ENCODE results near the gene TEAD1. TPM values are rescaled to one million over a fixed set of nuclear protein-coding genes. Genes with fewer than 3 reads are reported as not detected.

TEAD1 gene
- total and polyA plus RNA-seq, 5 donors from 2014 or later, result 0.30 TPM; not detected in 4

DNA sequence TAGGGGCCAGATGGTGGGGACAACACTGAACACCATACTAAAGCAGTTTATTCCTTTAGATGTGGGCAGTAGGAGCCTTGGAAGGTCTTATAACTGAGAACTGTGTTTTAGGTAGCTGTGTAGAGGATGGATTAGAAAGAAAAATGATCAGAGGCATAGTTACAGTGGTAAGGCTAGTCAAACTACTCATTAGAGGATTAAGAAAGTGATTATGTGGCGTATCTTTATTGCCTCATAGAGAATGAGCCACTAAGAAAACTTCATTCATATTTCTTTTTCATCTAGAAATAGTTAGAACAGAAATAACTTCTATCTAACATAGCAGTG lies 179.1 kb downstream of the TEAD1 start:
- no peaks in the 10 kb centered on the region for H3K9me3 ChIP-seq (ENCODE audit: control insufficient read depth in 2 of 2, low read length in 2 of 2)
- no peaks in the 10 kb centered on the region for H3K4me1 Mint-ChIP-seq

GRCh38 chr11:12853652-12854296 lies 179.6 kb downstream of the TEAD1 start:
- H3K36me3 ChIP-seq (ENCODE audit: control insufficient read depth, insufficient read depth, low read length), result no peaks in the 10 kb centered on the region
- Mint-ChIP-seq H3K9me3 (no peaks in the 10 kb centered on the region), H3K36me3 (no peaks in the 10 kb centered on the region), H3K4me3 (no peak overlapping the region), H3K4me1 (no peaks in the 10 kb centered on the region), H3K27ac (no peak overlapping the region), H3K27me3 (peaks cover 28% of the 10 kb centered on the region)
- no peak for ATAC-seq (ENCODE audit: low read depth in 2 of 2)
- no peak overlapping the region for H3K4me3 ChIP-seq (ENCODE audit: low read depth, low read length)
- peaks cover 4% of the 10 kb centered on the region for H3K27me3 ChIP-seq (ENCODE audit: control insufficient read depth, insufficient read depth, low read length)
- no peak for DNase-seq
- no peak overlapping the region for H3K27ac ChIP-seq (ENCODE audit: insufficient read depth, low read length, poor library complexity, severe bottlenecking)
- H3K4me1 ChIP-seq (ENCODE audit: control insufficient read depth, insufficient read depth, low read length, poor library complexity, severe bottlenecking), result no peaks in the 10 kb centered on the region
- no peaks in the 10 kb centered on the region for H3K9me3 ChIP-seq (ENCODE audit: control insufficient read depth in 2 of 2, low read length in 2 of 2)

More for the DNA sequence above, 179.1 kb downstream of the TEAD1 start:
- Histone ChIP-seq H3K27ac (ENCODE audit: insufficient read depth, low read length, poor library complexity, severe bottlenecking) (no peak overlapping the region), H3K27me3 (ENCODE audit: control insufficient read depth, insufficient read depth, low read length) (peaks cover 2% of the 10 kb centered on the region), H3K36me3 (ENCODE audit: control insufficient read depth, insufficient read depth, low read length) (no peaks in the 10 kb centered on the region), H3K4me3 (ENCODE audit: low read depth, low read length) (no peak overlapping the region), H3K4me1 (ENCODE audit: control insufficient read depth, insufficient read depth, low read length, poor library complexity, severe bottlenecking) (no peaks in the 10 kb centered on the region)
- Mint-ChIP-seq H3K27me3 (peaks cover 28% of the 10 kb centered on the region), H3K27ac (no peak overlapping the region), H3K4me3 (no peak overlapping the region), H3K36me3 (no peaks in the 10 kb centered on the region), H3K9me3 (no peaks in the 10 kb centered on the region)
- no peak for DNase-seq
- no peak for ATAC-seq (ENCODE audit: low read depth in 2 of 2)

DNA sequence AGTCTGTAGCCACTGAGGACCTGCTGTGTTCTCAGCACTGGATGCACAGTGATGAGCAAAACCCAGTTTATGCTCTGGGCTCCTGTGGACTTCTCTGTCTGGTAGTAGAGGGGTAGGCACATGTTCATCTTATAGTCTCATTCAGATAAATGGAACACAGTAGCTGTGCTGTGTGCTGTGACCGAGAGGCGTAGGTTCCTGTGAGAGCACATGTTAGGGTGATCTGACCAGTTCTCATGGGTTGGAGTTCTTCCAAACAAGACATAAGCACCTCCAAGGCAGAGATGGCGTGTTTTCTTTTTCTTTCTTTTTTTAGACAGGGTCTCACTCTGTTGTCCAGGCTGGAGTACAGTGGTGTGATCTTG lies 180.1 kb downstream of the TEAD1 start:
- Mint-ChIP-seq H3K36me3 (no peaks in the 10 kb centered on the region), H3K27ac (no peak overlapping the region), H3K4me3 (no peak overlapping the region), H3K4me1 (no peaks in the 10 kb centered on the region), H3K9me3 (no peaks in the 10 kb centered on the region), H3K27me3 (peaks cover 26% of the 10 kb centered on the region)
- H3K4me1 ChIP-seq (ENCODE audit: control insufficient read depth, insufficient read depth, low read length, poor library complexity, severe bottlenecking), result no peaks in the 10 kb centered on the region
- DNase-seq (no peak), ATAC-seq (ENCODE audit: low read depth in 2 of 2) (no peak)
- H3K9me3 ChIP-seq (ENCODE audit: control insufficient read depth in 2 of 2, low read length in 2 of 2), result no peaks in the 10 kb centered on the region
- H3K4me3 ChIP-seq (ENCODE audit: low read depth, low read length), result no peak overlapping the region
- no peaks in the 10 kb centered on the region for H3K36me3 ChIP-seq (ENCODE audit: control insufficient read depth, insufficient read depth, low read length)
- H3K27me3 ChIP-seq (ENCODE audit: control insufficient read depth, insufficient read depth, low read length), result peaks cover 5% of the 10 kb centered on the region
- H3K27ac ChIP-seq (ENCODE audit: insufficient read depth, low read length, poor library complexity, severe bottlenecking), result no peak overlapping the region

DNA sequence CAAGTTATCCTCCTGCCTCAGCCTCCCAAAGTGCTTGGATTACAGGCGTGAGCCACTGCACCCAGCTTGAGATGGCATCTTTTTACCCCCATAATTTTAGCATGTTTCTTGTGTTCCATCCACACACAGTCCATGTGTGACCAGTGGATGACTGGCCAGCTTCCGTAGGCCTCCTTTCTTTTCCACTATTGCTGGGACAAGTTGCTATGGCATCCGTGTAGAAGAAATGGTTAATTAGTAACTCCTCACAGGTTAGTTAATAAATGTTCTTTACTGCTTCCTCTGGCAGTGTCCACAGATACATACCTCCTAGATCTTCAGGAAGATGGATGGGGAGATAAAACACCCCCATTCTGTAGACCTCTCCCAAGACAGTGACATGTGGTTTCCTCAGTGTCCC lies 180.6 kb downstream of the TEAD1 start:
- ATAC-seq (ENCODE audit: low read depth in 2 of 2) (no peak), DNase-seq (no peak)
- Mint-ChIP-seq H3K4me3 (no peak overlapping the region), H3K27ac (no peak overlapping the region), H3K4me1 (no peaks in the 10 kb centered on the region), H3K9me3 (no peaks in the 10 kb centered on the region), H3K36me3 (no peaks in the 10 kb centered on the region), H3K27me3 (peaks cover 22% of the 10 kb centered on the region)
- H3K4me3 ChIP-seq (ENCODE audit: low read depth, low read length), result no peak overlapping the region
- peaks cover 3% of the 10 kb centered on the region for H3K27me3 ChIP-seq (ENCODE audit: control insufficient read depth, insufficient read depth, low read length)
- H3K36me3 ChIP-seq (ENCODE audit: control insufficient read depth, insufficient read depth, low read length), result no peaks in the 10 kb centered on the region
- no peak overlapping the region for H3K27ac ChIP-seq (ENCODE audit: insufficient read depth, low read length, poor library complexity, severe bottlenecking)
- no peaks in the 10 kb centered on the region for H3K4me1 ChIP-seq (ENCODE audit: control insufficient read depth, insufficient read depth, low read length, poor library complexity, severe bottlenecking)
- H3K9me3 ChIP-seq (ENCODE audit: control insufficient read depth in 2 of 2, low read length in 2 of 2), result no peaks in the 10 kb centered on the region

DNA sequence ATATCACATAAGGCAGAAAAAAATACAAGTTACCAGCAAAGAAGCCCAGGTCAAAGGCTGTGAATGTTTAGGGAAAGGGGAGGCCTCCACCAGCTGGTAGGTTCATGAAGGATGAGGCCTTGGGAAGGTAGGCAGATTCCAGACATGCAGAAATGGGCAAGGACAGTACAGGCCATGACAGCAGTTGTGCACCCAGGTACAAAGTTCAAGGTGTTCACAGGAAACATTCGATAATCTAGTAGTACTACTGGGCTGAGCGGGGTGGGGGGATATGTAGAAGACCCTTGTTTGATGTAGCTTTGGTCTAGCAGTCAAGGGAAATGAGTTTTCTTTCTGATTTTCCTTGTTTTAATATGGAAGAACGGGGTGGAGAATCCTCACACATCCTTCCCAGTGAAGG lies 182.1 kb downstream of the TEAD1 start:
- H3K27me3 Mint-ChIP-seq, result peaks cover 33% of the 10 kb centered on the region
- no peak overlapping the region for H3K27ac ChIP-seq (ENCODE audit: insufficient read depth, low read length, poor library complexity, severe bottlenecking)
- peaks cover 3% of the 10 kb centered on the region for H3K27me3 ChIP-seq (ENCODE audit: control insufficient read depth, insufficient read depth, low read length)
- H3K4me3 Mint-ChIP-seq, result no peak overlapping the region
- no peaks in the 10 kb centered on the region for H3K4me1 ChIP-seq (ENCODE audit: control insufficient read depth, insufficient read depth, low read length, poor library complexity, severe bottlenecking)
- H3K36me3 ChIP-seq (ENCODE audit: control insufficient read depth, insufficient read depth, low read length), result no peaks in the 10 kb centered on the region
- H3K4me3 ChIP-seq (ENCODE audit: low read depth, low read length), result no peak overlapping the region
- no peaks in the 10 kb centered on the region for H3K36me3 Mint-ChIP-seq
- no peaks in the 10 kb centered on the region for H3K4me1 Mint-ChIP-seq
- DNase-seq (no peak), ATAC-seq (ENCODE audit: low read depth in 2 of 2) (no peak)
- no peaks in the 10 kb centered on the region for H3K9me3 ChIP-seq (ENCODE audit: control insufficient read depth in 2 of 2, low read length in 2 of 2)
- no peaks in the 10 kb centered on the region for H3K9me3 Mint-ChIP-seq
- no peak overlapping the region for H3K27ac Mint-ChIP-seq

DNA sequence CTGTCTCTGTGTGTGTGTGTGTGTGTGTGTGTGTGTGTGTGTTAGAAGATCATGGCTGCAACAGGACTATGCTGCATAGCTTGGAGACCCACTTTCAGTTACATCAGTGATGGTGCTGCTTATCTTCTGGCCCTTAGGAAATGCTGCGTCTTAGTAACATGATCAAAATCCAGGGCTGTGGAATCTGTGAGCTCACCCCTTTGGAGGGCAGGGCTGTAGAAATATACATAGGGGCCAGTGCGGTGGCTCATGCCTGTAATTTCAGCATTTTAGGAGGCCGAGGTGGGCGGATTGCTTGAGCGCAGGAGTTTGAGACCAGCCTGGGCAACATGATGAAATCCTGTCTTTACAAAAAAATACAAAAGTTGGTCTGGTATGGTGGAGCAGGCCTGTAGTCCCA lies 183.4 kb downstream of the TEAD1 start:
- no peaks in the 10 kb centered on the region for H3K9me3 ChIP-seq (ENCODE audit: control insufficient read depth in 2 of 2, low read length in 2 of 2)
- Mint-ChIP-seq H3K36me3 (no peaks in the 10 kb centered on the region), H3K4me3 (no peak overlapping the region), H3K27me3 (peaks cover 31% of the 10 kb centered on the region), H3K9me3 (no peaks in the 10 kb centered on the region), H3K4me1 (no peaks in the 10 kb centered on the region), H3K27ac (no peak overlapping the region)
- DNase-seq (no peak), ATAC-seq (ENCODE audit: low read depth in 2 of 2) (no peak)
- no peaks in the 10 kb centered on the region for H3K36me3 ChIP-seq (ENCODE audit: control insufficient read depth, insufficient read depth, low read length)
- no peak overlapping the region for H3K4me3 ChIP-seq (ENCODE audit: low read depth, low read length)
- H3K4me1 ChIP-seq (ENCODE audit: control insufficient read depth, insufficient read depth, low read length, poor library complexity, severe bottlenecking), result no peaks in the 10 kb centered on the region
- H3K27me3 ChIP-seq (ENCODE audit: control insufficient read depth, insufficient read depth, low read length), result peaks cover 3% of the 10 kb centered on the region
- H3K27ac ChIP-seq (ENCODE audit: insufficient read depth, low read length, poor library complexity, severe bottlenecking), result no peak overlapping the region

GRCh38 chr11:12859872-12860657 lies 185.8 kb downstream of the TEAD1 start:
- Histone ChIP-seq H3K4me3 (ENCODE audit: low read depth, low read length) (no peak overlapping the region), H3K27me3 (ENCODE audit: control insufficient read depth, insufficient read depth, low read length) (peaks cover 15% of the 10 kb centered on the region), H3K4me1 (ENCODE audit: control insufficient read depth, insufficient read depth, low read length, poor library complexity, severe bottlenecking) (no peaks in the 10 kb centered on the region), H3K36me3 (ENCODE audit: control insufficient read depth, insufficient read depth, low read length) (no peaks in the 10 kb centered on the region), H3K9me3 (ENCODE audit: control insufficient read depth in 2 of 2, low read length in 2 of 2) (no peaks in the 10 kb centered on the region), H3K27ac (ENCODE audit: insufficient read depth, low read length, poor library complexity, severe bottlenecking) (no peak overlapping the region)
- DNase-seq (no peak), ATAC-seq (ENCODE audit: low read depth in 2 of 2) (no peak)
- no peaks in the 10 kb centered on the region for H3K36me3 Mint-ChIP-seq
- no peak overlapping the region for H3K4me3 Mint-ChIP-seq
- no peak overlapping the region for H3K27ac Mint-ChIP-seq
- H3K9me3 Mint-ChIP-seq, result peaks cover 0 to 3% (median 0%) of the 10 kb centered on the region in 7 donors
- peaks cover 0 to 8% (median 1%) of the 10 kb centered on the region in 4 donors for H3K4me1 Mint-ChIP-seq
- peaks cover 35% of the 10 kb centered on the region for H3K27me3 Mint-ChIP-seq

DNA sequence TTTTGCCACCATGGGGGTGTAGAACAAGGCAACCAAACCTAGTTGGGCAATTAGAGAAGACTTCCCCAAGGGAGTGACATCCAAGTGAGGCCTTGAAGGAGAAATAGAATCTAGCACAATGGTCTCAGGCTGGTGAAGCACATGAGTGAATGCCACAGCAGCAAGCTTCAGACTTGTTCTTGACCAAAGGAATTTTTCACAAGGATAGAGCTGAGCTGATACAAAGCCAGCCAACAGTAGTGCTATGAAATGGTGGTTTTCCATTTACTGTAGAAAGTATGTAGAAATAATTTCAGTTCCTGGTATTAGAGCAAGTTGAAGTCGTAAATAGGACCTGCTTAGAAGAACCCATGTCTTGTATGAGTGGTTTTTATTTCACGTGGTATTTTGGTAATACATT lies 186.6 kb downstream of the TEAD1 start:
- H3K27me3 ChIP-seq (ENCODE audit: control insufficient read depth, insufficient read depth, low read length), result peaks cover 16% of the 10 kb centered on the region
- DNase-seq, result no peak
- H3K9me3 ChIP-seq (ENCODE audit: control insufficient read depth in 2 of 2, low read length in 2 of 2), result no peaks in the 10 kb centered on the region
- H3K4me3 ChIP-seq (ENCODE audit: low read depth, low read length), result no peak overlapping the region
- peaks cover 38% of the 10 kb centered on the region for H3K27me3 Mint-ChIP-seq
- H3K4me3 Mint-ChIP-seq, result no peak overlapping the region
- H3K4me1 ChIP-seq (ENCODE audit: control insufficient read depth, insufficient read depth, low read length, poor library complexity, severe bottlenecking), result no peaks in the 10 kb centered on the region
- ATAC-seq (ENCODE audit: low read depth in 2 of 2), result no peak
- H3K36me3 ChIP-seq (ENCODE audit: control insufficient read depth, insufficient read depth, low read length), result no peaks in the 10 kb centered on the region
- no peak overlapping the region for H3K27ac Mint-ChIP-seq
- H3K36me3 Mint-ChIP-seq, result no peaks in the 10 kb centered on the region
- peaks cover 0 to 8% (median 1%) of the 10 kb centered on the region in 4 donors for H3K4me1 Mint-ChIP-seq
- peaks cover 0 to 3% (median 0%) of the 10 kb centered on the region in 7 donors for H3K9me3 Mint-ChIP-seq
- no peak overlapping the region for H3K27ac ChIP-seq (ENCODE audit: insufficient read depth, low read length, poor library complexity, severe bottlenecking)
